Limb (tissue), 2 donors: ENCODE measurements around the gene SEMA4G.

Source experiments
- DNase-seq, 2 donors: peaks; one replicate each; pipeline ENCODE4 v3.0.0-alpha.2; 2016; ENCODE audit errors: extremely low spot score in 2 of 2

The SEMA4G gene

GRCh38 chr10:100969187-100970075 lies at the start of gene SEMA4G:
Gene SEMA4G, plus strand, starts transcription at chr10:100969504. Its CDS starts 3,409 bp downstream, at chr10:100972913.
- DNase-seq = peak; percentile 36 to 86

- DNase-seq = no peak
These were observed 45.7 kb upstream of the SEMA4G start for GRCh38 chr10:100923580-100923979.

GRCh38 chr10:100927266-100927665 lies 42.0 kb upstream of the SEMA4G start:
- DNase-seq = no peak

- DNase-seq = no peak
These were observed 41.3 kb upstream of the SEMA4G start for GRCh38 chr10:100928039-100928438.

GRCh38 chr10:100930368-100930767 lies 38.9 kb upstream of the SEMA4G start:
- no peak for DNase-seq

- DNase-seq = no peak
These were observed 35.1 kb upstream of the SEMA4G start for GRCh38 chr10:100934084-100934659.

- DNase-seq = no peak
These were observed 29.4 kb upstream of the SEMA4G start for GRCh38 chr10:100939763-100940344.

- DNase-seq = no peak
These were observed 27.1 kb upstream of the SEMA4G start for GRCh38 chr10:100942229-100942628.

GRCh38 chr10:100943508-100943907 lies 25.8 kb upstream of the SEMA4G start:
- DNase-seq = no peak

- no peak for DNase-seq
These were observed 23.6 kb upstream of the SEMA4G start for GRCh38 chr10:100945754-100946153.

- DNase-seq = no peak
These were observed 20.4 kb upstream of the SEMA4G start for GRCh38 chr10:100948916-100949315.

GRCh38 chr10:100960251-100960650 lies 9.1 kb upstream of the SEMA4G start:
- no peak for DNase-seq

- DNase-seq = no peak
These were observed 6.8 kb upstream of the SEMA4G start for GRCh38 chr10:100962351-100963080.

GRCh38 chr10:100963826-100964225 lies 5.5 kb upstream of the SEMA4G start:
- no peak for DNase-seq

- no peak for DNase-seq
These were observed 3.5 kb upstream of the SEMA4G start for GRCh38 chr10:100965820-100966219.

- DNase-seq = no peak
These were observed 2.4 kb upstream of the SEMA4G start for GRCh38 chr10:100966887-100967286.

- DNase-seq = no peak
These were observed 2.0 kb upstream of the SEMA4G start for GRCh38 chr10:100967332-100967731.

GRCh38 chr10:100968062-100968736 lies 1.1 kb upstream of the SEMA4G start:
- no peak for DNase-seq

GRCh38 chr10:100968863-100969186 lies 479 bp upstream of the SEMA4G start:
- DNase-seq = no peak

GRCh38 chr10:100970076-100970913 lies 991 bp downstream of the SEMA4G start:
- no peak for DNase-seq
